Endodermal cell (in vitro differentiated cells): ENCODE data around the gene KIRREL2. TPM values are rescaled to one million over a fixed set of nuclear protein-coding genes. Genes with fewer than 3 reads are reported as not detected.
"Not testable (repeated sequence)": the region's sequence is repeated elsewhere in the genome, so short reads cannot be mapped to it uniquely, and the experiment has no call there.

Source experiments
- DNase-seq: peaks from one replicate; pipeline ENCODE4 v3.0.0-alpha.2; 2017
- H3K27ac ChIP-seq: 2 replicates; pipeline ENCODE4 v1.5.1; 2013; ENCODE audit warnings: mild to moderate bottlenecking, low read depth, low read length, moderate library complexity
- H3K27me3 ChIP-seq: 2 replicates; pipeline ENCODE4 v1.6.1; 2013; ENCODE audit warnings: mild to moderate bottlenecking, low read length, moderate library complexity; ENCODE audit not compliant: insufficient read depth, control insufficient read depth, poor library complexity, severe bottlenecking
- H3K36me3 ChIP-seq: 2 replicates; pipeline ENCODE4 v1.7.0; 2013; ENCODE audit warnings: mild to moderate bottlenecking, low read length, moderate library complexity; ENCODE audit not compliant: control insufficient read depth, insufficient read depth
- H3K4me1 ChIP-seq: one replicate; pipeline ENCODE4 v1.7.0; 2013; ENCODE audit warnings: low read length; ENCODE audit not compliant: control insufficient read depth, insufficient read depth
- H3K4me3 ChIP-seq: 2 replicates; pipeline ENCODE4 v1.5.1; 2013; ENCODE audit warnings: mild to moderate bottlenecking, low read length, moderate library complexity
- H3K9ac ChIP-seq: 2 replicates; pipeline ENCODE4 v1.6.1; 2013; ENCODE audit warnings: mild to moderate bottlenecking, low read length, moderate library complexity; ENCODE audit not compliant: poor library complexity, severe bottlenecking; ENCODE audit errors: extremely low read depth
- H3K9me3 ChIP-seq: 2 replicates; pipeline ENCODE4 v1.6.1; 2013; ENCODE audit warnings: mild to moderate bottlenecking, low read length, moderate library complexity; ENCODE audit not compliant: control insufficient read depth
- H3K27ac Mint-ChIP-seq: 2 replicates; pipeline ENCODE4 v1.8.0; 2020; ENCODE audit warnings: mixed read lengths
- H3K27me3 Mint-ChIP-seq: 2 replicates; pipeline ENCODE4 v1.8.0; 2021; ENCODE audit warnings: mild to moderate bottlenecking, mixed read lengths; ENCODE audit not compliant: insufficient read depth
- H3K36me3 Mint-ChIP-seq: 2 replicates; pipeline ENCODE4 v1.8.0; 2020; ENCODE audit warnings: low read depth, mixed read lengths
- H3K4me1 Mint-ChIP-seq: 2 replicates; pipeline ENCODE4 v1.8.0; 2020; ENCODE audit warnings: mixed read lengths
- H3K4me3 Mint-ChIP-seq: 2 replicates; pipeline ENCODE4 v1.8.0; 2020; ENCODE audit warnings: mild to moderate bottlenecking, moderate library complexity, mixed read lengths
- H3K9me3 Mint-ChIP-seq: 2 replicates; pipeline ENCODE4 v1.8.0; 2020; ENCODE audit warnings: mild to moderate bottlenecking, mixed read lengths
- CTCF ChIP-seq: fragments of 200-600 bp; sonication (generic); conservative IDR thresholded peaks from 2 replicates; pipeline ENCODE4 v1.5.0; 2021; ENCODE audit warnings: antibody characterized with exemption, mild to moderate bottlenecking
- WGBS, 2 experiments: methylation state at CpG; one replicate each; pipeline versions ENCODE4 v1.1.5 to v1.1.7; 2013; ENCODE audit warnings: missing lambda C conversion rate in 2 of 2, mixed read lengths in 1 of 2; ENCODE audit not compliant: insufficient coverage in 1 of 2, insufficient read length in 1 of 2; 5-methylcytosine and 5-hydroxymethylcytosine counted together
- total RNA-seq, 2 donors: library from RNA; stranded (reverse); fragmentation: NEBNext Ultra II Directional in 1 of 2; extraction: Animal tissue kit (Norgen Biotek cat#: 25700) in 1 of 2; gene quantifications; 2 replicates in 1 of 2; 3 replicates in 1 of 2; pipeline ENCODE4 v1.2.1, GENCODE V29; 2021

The KIRREL2 gene
- total RNA-seq, 2 donors from 2014 or later, result 1.4 to 2.3 TPM

DNA sequence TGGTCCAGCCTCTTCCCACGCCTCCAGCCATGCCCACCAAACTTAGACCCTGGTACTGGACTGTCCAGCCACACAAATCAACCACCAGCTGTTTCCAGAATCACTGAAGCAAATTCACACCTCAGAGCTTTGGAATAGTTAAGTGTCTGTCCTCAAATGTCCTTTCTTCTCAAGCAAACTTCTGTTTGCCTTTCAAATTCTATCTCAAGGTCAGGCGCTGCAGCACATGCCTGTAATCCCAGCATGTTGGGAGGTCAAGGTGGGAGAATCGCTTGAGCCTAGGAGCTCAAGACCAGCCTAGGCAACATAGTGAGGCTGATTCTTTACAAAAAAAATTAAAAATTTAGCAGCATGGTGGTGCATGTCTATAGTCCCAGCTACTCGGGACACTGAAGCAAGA is 24.7 kb upstream of the KIRREL2 start:
- WGBS, 2 experiments, result 72 to 81% methylated on average over 4 of the region's 4 CpGs
- TF ChIP-seq CTCF, result no peak
- no peaks in the 10 kb centered on the region for H3K36me3 Mint-ChIP-seq
- H3K9me3 ChIP-seq, result no peaks in the 10 kb centered on the region
- H3K9me3 Mint-ChIP-seq, result no peaks in the 10 kb centered on the region
- no peak for DNase-seq
- no peaks in the 10 kb centered on the region for H3K4me1 Mint-ChIP-seq
- H3K4me3 ChIP-seq, result no peak overlapping the region
- H3K27ac Mint-ChIP-seq, result no peak overlapping the region
- peaks cover 34% of the 10 kb centered on the region for H3K27me3 Mint-ChIP-seq
- H3K36me3 ChIP-seq, result no peaks in the 10 kb centered on the region
- H3K27ac ChIP-seq, result no peak overlapping the region
- no peak overlapping the region for H3K9ac ChIP-seq
- peaks cover 55% of the 10 kb centered on the region for H3K27me3 ChIP-seq
- H3K4me3 Mint-ChIP-seq, result no peak overlapping the region
- H3K4me1 ChIP-seq, result no peaks in the 10 kb centered on the region

DNA sequence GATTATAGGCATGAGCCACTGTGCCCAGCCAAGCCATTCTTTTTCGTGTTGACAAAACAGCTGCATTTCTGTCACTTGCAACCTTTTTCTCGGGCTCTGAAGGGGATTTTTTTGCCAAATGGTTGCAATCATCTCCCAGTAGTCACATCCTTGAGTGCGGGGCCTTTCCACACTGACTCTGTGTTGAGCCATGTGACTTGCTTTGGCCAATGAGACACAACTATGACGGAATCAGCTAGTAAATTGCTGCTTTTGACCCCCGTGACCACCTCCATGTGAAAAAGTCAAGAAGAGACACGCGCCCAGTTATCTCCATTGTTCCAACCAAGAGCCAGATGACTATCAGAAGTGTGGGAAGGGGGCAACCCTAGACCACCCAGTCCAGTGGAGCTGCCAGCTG is 22.7 kb upstream of the KIRREL2 start:
- H3K27ac Mint-ChIP-seq, result no peak overlapping the region
- DNase-seq, result no peak
- no peaks in the 10 kb centered on the region for H3K9me3 ChIP-seq
- H3K36me3 Mint-ChIP-seq, result no peaks in the 10 kb centered on the region
- H3K9ac ChIP-seq, result no peak overlapping the region
- no peak overlapping the region for H3K4me3 ChIP-seq
- no peaks in the 10 kb centered on the region for H3K9me3 Mint-ChIP-seq
- no peak overlapping the region for H3K4me3 Mint-ChIP-seq
- peaks cover 41% of the 10 kb centered on the region for H3K27me3 Mint-ChIP-seq
- no peak for TF ChIP-seq CTCF
- H3K4me1 ChIP-seq, result no peaks in the 10 kb centered on the region
- H3K4me1 Mint-ChIP-seq, result no peaks in the 10 kb centered on the region
- peaks cover 55% of the 10 kb centered on the region for H3K27me3 ChIP-seq
- WGBS, 2 experiments, result 70 to 72% methylated on average over 7 of the region's 7 CpGs
- no peak overlapping the region for H3K27ac ChIP-seq
- H3K36me3 ChIP-seq, result no peaks in the 10 kb centered on the region

GRCh38 chr19:35836096-35836495 is 20.6 kb upstream of the KIRREL2 start:
- not testable (repeated sequence) for H3K9ac ChIP-seq, H3K9me3 Mint-ChIP-seq, H3K36me3 ChIP-seq, H3K4me3 ChIP-seq, H3K27ac Mint-ChIP-seq, H3K4me1 Mint-ChIP-seq, DNase-seq, H3K9me3 ChIP-seq, H3K36me3 Mint-ChIP-seq, H3K27ac ChIP-seq, H3K4me1 ChIP-seq, H3K4me3 Mint-ChIP-seq
- H3K27me3 ChIP-seq, result peaks cover 54% of the 10 kb centered on the region
- H3K27me3 Mint-ChIP-seq, result peaks cover 42% of the 10 kb centered on the region
- 64 to 77% methylated on average over 11 of the region's 11 CpGs for WGBS, 2 experiments

- Histone ChIP-seq H3K4me3 (no peak overlapping the region), H3K4me1 (no peaks in the 10 kb centered on the region), H3K9me3 (no peaks in the 10 kb centered on the region), H3K9ac (no peak overlapping the region), H3K36me3 (no peaks in the 10 kb centered on the region), H3K27me3 (peaks cover 75% of the 10 kb centered on the region), H3K27ac (no peak overlapping the region)
- Mint-ChIP-seq H3K27me3 (peaks cover 74% of the 10 kb centered on the region), H3K27ac (no peak overlapping the region), H3K9me3 (no peaks in the 10 kb centered on the region), H3K4me3 (no peak overlapping the region), H3K36me3 (no peaks in the 10 kb centered on the region), H3K4me1 (peaks cover 10% of the 10 kb centered on the region)
- no peak for DNase-seq
- no peak for TF ChIP-seq CTCF
- WGBS, 2 experiments, result 17 to 80% methylated on average over 2 to 13 of the region's 13 CpGs
Observed at GRCh38 chr19:35841961-35842595, 14.6 kb upstream of the KIRREL2 start.
